Measurements from ENCODE around the gene ZP4. TPM values are rescaled to one million over a fixed set of nuclear protein-coding genes. Genes with fewer than 3 reads are reported as not detected.

ZP4 gene, protein sequence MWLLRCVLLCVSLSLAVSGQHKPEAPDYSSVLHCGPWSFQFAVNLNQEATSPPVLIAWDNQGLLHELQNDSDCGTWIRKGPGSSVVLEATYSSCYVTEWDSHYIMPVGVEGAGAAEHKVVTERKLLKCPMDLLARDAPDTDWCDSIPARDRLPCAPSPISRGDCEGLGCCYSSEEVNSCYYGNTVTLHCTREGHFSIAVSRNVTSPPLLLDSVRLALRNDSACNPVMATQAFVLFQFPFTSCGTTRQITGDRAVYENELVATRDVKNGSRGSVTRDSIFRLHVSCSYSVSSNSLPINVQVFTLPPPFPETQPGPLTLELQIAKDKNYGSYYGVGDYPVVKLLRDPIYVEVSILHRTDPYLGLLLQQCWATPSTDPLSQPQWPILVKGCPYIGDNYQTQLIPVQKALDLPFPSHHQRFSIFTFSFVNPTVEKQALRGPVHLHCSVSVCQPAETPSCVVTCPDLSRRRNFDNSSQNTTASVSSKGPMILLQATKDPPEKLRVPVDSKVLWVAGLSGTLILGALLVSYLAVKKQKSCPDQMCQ
- total RNA-seq = 0.31 and 0.99 TPM in 2 replicates

DNA sequence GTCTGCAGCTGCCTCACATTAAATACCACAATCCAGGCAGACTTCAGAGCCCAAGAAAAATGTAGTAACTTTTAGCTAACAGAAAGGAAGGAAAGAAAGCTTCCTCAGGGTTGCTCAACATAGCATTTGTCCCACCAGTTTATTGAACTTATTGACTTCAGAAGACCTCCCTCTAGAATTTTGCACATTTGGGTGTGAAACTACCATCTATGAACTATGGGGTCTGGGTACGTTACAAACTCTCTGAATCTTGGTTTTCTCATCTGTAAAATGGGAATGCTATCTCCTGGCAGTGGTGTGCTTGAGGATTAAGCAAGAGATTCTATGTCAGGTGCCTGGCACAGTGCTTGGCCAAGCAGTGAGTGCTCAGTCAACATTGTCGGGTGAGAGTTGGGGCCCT, at the start of gene ZP4:
ZP4 (minus strand) TSS at position 101 of the 400 bp plus-strand sequence. CDS start 287 bp downstream, outside the sequence.

Measured in hair follicular keratinocyte (primary cell).